Erythroblast (primary cell): Measurements from ENCODE around the gene SYNPO2L.
A peak's percentile ranks its signal among the peaks of the same experiment; 100 is the strongest.

Source experiments
- DNase-seq, 2 experiments: peaks; one replicate each; lab custom pipeline; 2025; lab: John Stamatoyannopoulos, UW
- GATA1 ChIP-seq: IDR thresholded peaks from 2 replicates; pipeline ENCODE4 v1.6.1; 2011; ENCODE audit warnings: low read depth, mild to moderate bottlenecking, control low read depth, low read length, moderate library complexity
- POLR2A ChIP-seq: IDR thresholded peaks from 2 replicates; pipeline ENCODE4 v1.6.1; 2011; ENCODE audit warnings: mild to moderate bottlenecking, low read length

SYNPO2L gene

GRCh38 chr10:73655257-73655989, 406 bp downstream of the SYNPO2L start:
- TF ChIP-seq POLR2A (no peak), GATA1 (no peak)

GRCh38 chr10:73653701-73654100, 2.1 kb downstream of the SYNPO2L start:
- peak; percentile 67 for DNase-seq
- no peak for TF ChIP-seq POLR2A
- no peak for TF ChIP-seq GATA1

More at GRCh38 chr10:73655257-73655989, 406 bp downstream of the SYNPO2L start:
- DNase-seq: peak; percentile 41 to 56

- no peak for TF ChIP-seq POLR2A
- TF ChIP-seq GATA1: no peak
- DNase-seq: no peak
Measured at GRCh38 chr10:73653195-73653594, 2.6 kb downstream of the SYNPO2L start.

GRCh38 chr10:73650537-73651331, 5.1 kb downstream of the SYNPO2L start:
- no peak for DNase-seq
- TF ChIP-seq GATA1: no peak
- no peak for TF ChIP-seq POLR2A

GRCh38 chr10:73649876-73650536, 5.8 kb downstream of the SYNPO2L start:
- no peak for DNase-seq

GRCh38 chr10:73648975-73649829, 6.6 kb downstream of the SYNPO2L start:
- no peak for DNase-seq
- TF ChIP-seq GATA1 (no peak), POLR2A (no peak)

More at GRCh38 chr10:73649876-73650536, 5.8 kb downstream of the SYNPO2L start:
- TF ChIP-seq POLR2A (no peak), GATA1 (no peak)

- no peak for DNase-seq
- TF ChIP-seq GATA1: no peak
- TF ChIP-seq POLR2A: no peak
Measured at GRCh38 chr10:73647875-73648651, 7.8 kb downstream of the SYNPO2L start.

GRCh38 chr10:73647211-73647874, 8.5 kb downstream of the SYNPO2L start:
- no peak for DNase-seq
- TF ChIP-seq GATA1: no peak
- TF ChIP-seq POLR2A: no peak

- no peak for DNase-seq
- TF ChIP-seq POLR2A: no peak
- TF ChIP-seq GATA1: no peak
Measured at GRCh38 chr10:73646598-73647041, 9.2 kb downstream of the SYNPO2L start.

- no peak for DNase-seq
- TF ChIP-seq GATA1: no peak
- TF ChIP-seq POLR2A: no peak
Measured at GRCh38 chr10:73645251-73645650, 10.6 kb downstream of the SYNPO2L start.

- TF ChIP-seq GATA1 (no peak), POLR2A (no peak)
- no peak for DNase-seq
Measured at GRCh38 chr10:73644767-73645166, 11.1 kb downstream of the SYNPO2L start.
